GM18511 (cell line): ENCODE measurements around the gene PYHIN1.

Experiments
- ATAC-seq: cut with Tn5 transposase; IDR thresholded peaks from one replicate; pipeline ENCODE4 v1.9.1; 2021; ENCODE audit warnings: mild to moderate bottlenecking, moderate library complexity; ENCODE audit not compliant: unreplicated experiment

The PYHIN1 gene

GRCh38 chr1:159011751-159012150 is 80.4 kb downstream of the PYHIN1 start:
- ATAC-seq, result no peak

GRCh38 chr1:159012495-159012894 is 81.1 kb downstream of the PYHIN1 start:
- ATAC-seq, result peak; percentile 34

GRCh38 chr1:159014003-159014571 is 82.7 kb downstream of the PYHIN1 start:
- ATAC-seq, result no peak

GRCh38 chr1:159014851-159015250 is 83.5 kb downstream of the PYHIN1 start:
- no peak for ATAC-seq

GRCh38 chr1:159015440-159015909 is 84.1 kb downstream of the PYHIN1 start:
- peak; percentile 96 for ATAC-seq

GRCh38 chr1:159023723-159024122 is 92.4 kb downstream of the PYHIN1 start:
- no peak for ATAC-seq

GRCh38 chr1:159025043-159025442 is 93.7 kb downstream of the PYHIN1 start:
- ATAC-seq, result no peak
